Trophoblast cell (in vitro differentiated cells and primary cell): ENCODE measurements around the gene RAB30.
A peak's percentile ranks its signal among the peaks of the same experiment; 100 is the strongest.

Experiments
- DNase-seq, 2 donors: peaks; one replicate each; pipeline ENCODE4 v3.0.0-alpha.2; 2016
- H2AFZ ChIP-seq: 2 replicates; pipeline ENCODE4 v1.6.1; 2013; ENCODE audit warnings: low read length, moderate library complexity, mild to moderate bottlenecking; ENCODE audit not compliant: insufficient read depth, poor library complexity
- H2AK5ac ChIP-seq: 2 replicates; pipeline ENCODE4 v1.6.1; 2013; ENCODE audit warnings: mild to moderate bottlenecking, low read length
- H2BK120ac ChIP-seq: 2 replicates; pipeline ENCODE4 v1.6.1; 2013; ENCODE audit warnings: low read length, mild to moderate bottlenecking, moderate library complexity; ENCODE audit not compliant: insufficient read depth, poor library complexity
- H2BK12ac ChIP-seq: 2 replicates; pipeline ENCODE4 v1.6.1; 2013; ENCODE audit warnings: mild to moderate bottlenecking, low read length, moderate library complexity
- H2BK5ac ChIP-seq: 2 replicates; pipeline ENCODE4 v1.6.1; 2013; ENCODE audit warnings: low read length, low read depth, moderate library complexity, mild to moderate bottlenecking; ENCODE audit not compliant: poor library complexity
- H3K14ac ChIP-seq: 2 replicates; pipeline ENCODE4 v1.6.1; 2013; ENCODE audit warnings: mild to moderate bottlenecking, low read length
- H3K18ac ChIP-seq: 2 replicates; pipeline ENCODE4 v1.6.1; 2013; ENCODE audit warnings: mild to moderate bottlenecking, low read length
- H3K23ac ChIP-seq: 2 replicates; pipeline ENCODE4 v1.6.1; 2013; ENCODE audit warnings: low read length
- H3K27ac ChIP-seq: 2 replicates; pipeline ENCODE4 v1.5.1; 2013; ENCODE audit warnings: low read depth, mild to moderate bottlenecking, inconsistent platforms, low read length, moderate library complexity
- H3K27me3 ChIP-seq: 2 replicates; pipeline ENCODE4 v1.6.1; 2013; ENCODE audit warnings: inconsistent platforms, mild to moderate bottlenecking, low read length, moderate library complexity; ENCODE audit not compliant: insufficient read depth
- H3K36me3 ChIP-seq, 2 experiments: 1 replicate in 1 of 2; 2 replicates in 1 of 2; pipeline ENCODE4 v1.6.1; 2013; ENCODE audit warnings: low read length in 2 of 2, mild to moderate bottlenecking in 2 of 2, moderate library complexity in 1 of 2; ENCODE audit not compliant: insufficient read depth in 2 of 2, control insufficient read depth in 1 of 2
- H3K4ac ChIP-seq: 2 replicates; pipeline ENCODE4 v1.6.1; 2013; ENCODE audit warnings: low read depth, mild to moderate bottlenecking, low read length, moderate library complexity
- H3K4me1 ChIP-seq, 2 experiments: 1 replicate in 1 of 2; 2 replicates in 1 of 2; pipeline ENCODE4 v1.6.1; 2013; ENCODE audit warnings: low read length in 2 of 2, mild to moderate bottlenecking in 2 of 2, moderate library complexity in 1 of 2; ENCODE audit not compliant: insufficient read depth in 2 of 2, control insufficient read depth in 1 of 2
- H3K4me2 ChIP-seq: 2 replicates; pipeline ENCODE4 v1.6.1; 2013; ENCODE audit warnings: inconsistent platforms, mild to moderate bottlenecking, low read length, moderate library complexity
- H3K4me3 ChIP-seq: 2 replicates; pipeline ENCODE4 v1.5.1; 2013; ENCODE audit warnings: mild to moderate bottlenecking, low read depth, low read length, inconsistent platforms
- H3K79me1 ChIP-seq: one replicate; pipeline ENCODE4 v1.6.1; 2013; ENCODE audit warnings: low read length
- H3K79me2 ChIP-seq: 2 replicates; pipeline ENCODE4 v1.6.1; 2013; ENCODE audit warnings: low read length, mild to moderate bottlenecking; ENCODE audit not compliant: control insufficient read depth, insufficient read depth, poor library complexity
- H3K9ac ChIP-seq: 2 replicates; pipeline ENCODE4 v1.6.1; 2013; ENCODE audit warnings: mild to moderate bottlenecking, low read length
- H3K9me3 ChIP-seq: 2 replicates; pipeline ENCODE4 v1.6.1; 2013; ENCODE audit warnings: low read depth, mild to moderate bottlenecking, control low read depth, inconsistent platforms, low read length; ENCODE audit not compliant: insufficient read depth
- H4K12ac ChIP-seq: 2 replicates; pipeline ENCODE4 v1.6.1; 2013; ENCODE audit warnings: low read depth, mild to moderate bottlenecking, low read length, moderate library complexity
- H4K8ac ChIP-seq: 2 replicates; pipeline ENCODE4 v1.6.1; 2013; ENCODE audit warnings: low read depth, mild to moderate bottlenecking, low read length, moderate library complexity
- H4K91ac ChIP-seq: one replicate; pipeline ENCODE4 v1.6.1; 2013; ENCODE audit warnings: low read depth, mild to moderate bottlenecking, low read length, moderate library complexity
- WGBS: extraction: QIAGEN DNeasy Blood & Tissue Kit; methylation state at CpG from one replicate; pipeline ENCODE4 v1.1.7; 2013; ENCODE audit warnings: missing lambda C conversion rate; ENCODE audit not compliant: insufficient read length, insufficient coverage; ENCODE audit errors: extremely low coverage; 5-methylcytosine and 5-hydroxymethylcytosine counted together

Gene RAB30

GRCh38 chr11:83078269-83078668 lies 6.6 kb upstream of the RAB30 start:
- Histone ChIP-seq H3K79me2 (no peaks in the 10 kb centered on the region), H3K4me2 (no peak overlapping the region), H3K4ac (no peak overlapping the region), H2AK5ac (no peak overlapping the region), H2BK5ac (no peak overlapping the region), H3K9me3 (no peaks in the 10 kb centered on the region), H2AFZ (no peak overlapping the region), H4K91ac (no peak overlapping the region), H3K4me1 (no peaks in the 10 kb centered on the region), H2BK120ac (no peak overlapping the region), H3K23ac (no peak overlapping the region), H3K18ac (no peak overlapping the region), H3K9ac (no peak overlapping the region), H3K14ac (no peak overlapping the region), H3K4me3 (no peak overlapping the region), H3K79me1 (no peaks in the 10 kb centered on the region), H4K12ac (no peak overlapping the region), H3K27ac (no peak overlapping the region), H3K36me3 (peaks cover 11 to 16% of the 10 kb centered on the region in 2 experiments), H3K27me3 (no peaks in the 10 kb centered on the region), H2BK12ac (no peak overlapping the region), H4K8ac (no peak overlapping the region)
- no CpG with 5 or more reads among the region's 1 CpG for WGBS
- no peak for DNase-seq

DNA sequence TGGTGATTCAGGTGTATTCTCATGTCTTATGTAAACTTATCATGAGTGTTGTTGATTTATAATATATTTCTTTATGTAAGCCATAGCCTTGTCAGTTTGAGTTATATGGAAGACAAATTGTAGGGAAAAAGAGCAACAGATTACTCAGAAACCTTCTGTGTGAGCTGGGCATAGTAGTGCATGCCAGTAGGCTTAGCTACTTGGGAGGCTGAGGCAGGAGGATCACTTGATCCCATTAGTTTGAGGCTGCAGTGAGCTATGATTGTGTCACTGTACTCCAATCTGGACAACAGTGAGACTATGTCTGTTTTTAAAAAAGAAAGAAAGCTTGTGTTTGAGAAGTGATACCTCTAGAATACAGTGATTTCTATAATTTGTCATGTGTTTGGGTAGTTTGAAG lies 2.2 kb upstream of the RAB30 start:
- Histone ChIP-seq H3K4me3 (no peak overlapping the region), H3K36me3 (peaks cover 8 to 13% of the 10 kb centered on the region in 2 experiments), H2BK5ac (no peak overlapping the region), H3K9me3 (no peaks in the 10 kb centered on the region), H4K91ac (no peak overlapping the region), H3K27me3 (no peaks in the 10 kb centered on the region), H3K23ac (no peak overlapping the region), H3K18ac (no peak overlapping the region), H2AFZ (no peak overlapping the region), H2BK12ac (no peak overlapping the region), H3K79me2 (peaks cover 11% of the 10 kb centered on the region), H3K4me2 (no peak overlapping the region), H2BK120ac (no peak overlapping the region), H3K9ac (no peak overlapping the region), H4K8ac (no peak overlapping the region), H3K79me1 (peaks cover 13% of the 10 kb centered on the region), H4K12ac (no peak overlapping the region), H3K14ac (no peak overlapping the region), H3K27ac (no peak overlapping the region), H3K4ac (no peak overlapping the region), H2AK5ac (no peak overlapping the region), H3K4me1 (peaks cover 4 to 9% of the 10 kb centered on the region in 2 experiments)
- no peak for DNase-seq

DNA sequence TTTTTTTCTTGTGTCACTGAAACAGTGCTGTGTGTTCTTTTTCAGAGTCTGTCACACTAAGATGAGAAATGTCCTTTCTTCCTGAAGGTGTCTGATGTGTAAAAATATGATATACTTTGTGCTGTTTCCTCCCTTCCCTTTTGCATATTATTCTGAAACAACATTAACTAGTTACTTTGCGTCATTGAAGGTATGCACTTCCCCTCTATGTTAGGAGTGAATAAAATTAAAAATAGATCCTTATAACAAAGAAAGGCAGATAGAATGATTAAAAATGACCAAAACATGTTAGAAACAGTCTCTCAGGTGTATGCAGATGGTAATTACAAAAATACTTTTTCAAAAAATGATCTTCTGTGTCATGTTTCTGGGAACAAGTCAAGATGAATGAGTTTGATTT lies 1.6 kb upstream of the RAB30 start:
- Histone ChIP-seq H3K4me3 (no peak overlapping the region), H3K4me2 (peak overlapping the region; percentile 71), H2BK5ac (no peak overlapping the region), H2AK5ac (no peak overlapping the region), H3K79me2 (peaks cover 11% of the 10 kb centered on the region), H3K27ac (no peak overlapping the region), H3K79me1 (peaks cover 13% of the 10 kb centered on the region), H3K23ac (no peak overlapping the region), H3K9me3 (no peaks in the 10 kb centered on the region), H3K18ac (no peak overlapping the region), H3K27me3 (no peaks in the 10 kb centered on the region), H2AFZ (no peak overlapping the region), H3K9ac (no peak overlapping the region), H4K8ac (no peak overlapping the region), H3K4ac (no peak overlapping the region), H3K4me1 (peaks cover 4 to 9% of the 10 kb centered on the region in 2 experiments), H3K14ac (no peak overlapping the region), H2BK12ac (no peak overlapping the region), H3K36me3 (peaks cover 8 to 13% of the 10 kb centered on the region in 2 experiments), H2BK120ac (no peak overlapping the region), H4K12ac (no peak overlapping the region), H4K91ac (no peak overlapping the region)
- WGBS: no CpG with 5 or more reads among the region's 1 CpG
- DNase-seq: no peak

DNA sequence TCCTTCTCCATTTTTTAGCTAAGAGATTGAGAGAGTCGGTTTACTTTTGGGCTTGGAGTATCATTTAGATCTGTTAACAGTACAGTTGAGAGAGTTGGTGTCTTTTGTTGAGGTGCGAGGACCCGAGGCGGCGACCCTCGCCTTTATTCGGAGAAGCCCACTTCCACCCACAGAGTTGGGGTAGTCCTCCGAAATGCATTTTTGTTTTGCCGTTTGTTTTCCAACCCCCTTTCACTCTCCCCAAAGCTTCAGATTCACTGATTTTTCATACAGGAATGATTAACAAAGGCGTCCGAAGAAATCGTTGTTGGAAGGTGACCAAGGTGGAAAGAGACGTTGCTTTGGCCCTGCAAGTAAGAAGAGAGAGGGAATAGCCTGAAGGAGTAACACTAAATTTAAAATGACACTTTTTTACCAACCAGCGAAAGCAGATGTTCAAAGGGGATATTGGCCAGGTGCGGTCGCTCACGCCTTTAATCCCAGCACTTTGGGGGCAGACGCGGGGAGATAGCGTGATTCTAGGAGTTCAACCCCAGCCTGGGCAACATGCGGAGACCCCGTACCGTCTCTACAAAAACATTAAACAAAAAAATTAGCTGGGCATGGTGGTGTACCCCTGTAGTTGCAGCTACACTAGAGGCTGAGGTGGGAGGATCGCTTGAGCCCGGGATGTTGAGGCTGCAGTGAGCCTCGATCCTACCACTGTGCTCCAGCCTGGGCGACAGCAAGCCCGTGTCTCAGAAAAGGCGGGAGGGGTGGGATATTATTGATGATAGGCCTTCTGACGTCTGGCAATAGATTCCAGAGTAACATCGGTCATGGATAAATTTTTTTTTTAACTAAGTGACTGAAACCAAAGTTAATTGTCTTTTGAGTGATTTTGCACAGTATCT lies 899 bp upstream of the RAB30 start:
- Histone ChIP-seq H3K79me1 (peaks cover 13% of the 10 kb centered on the region), H3K9ac (peak overlapping the region; percentile 98), H3K79me2 (peaks cover 11% of the 10 kb centered on the region), H3K36me3 (peaks cover 8 to 13% of the 10 kb centered on the region in 2 experiments), H2BK5ac (peak overlapping the region; percentile 81), H2BK120ac (peak overlapping the region; percentile 89), H4K12ac (peak overlapping the region; percentile 94), H3K9me3 (no peaks in the 10 kb centered on the region), H2AK5ac (peak overlapping the region; percentile 94), H3K4me3 (peak overlapping the region; percentile 98), H3K18ac (peak overlapping the region; percentile 95), H3K27me3 (no peaks in the 10 kb centered on the region), H3K23ac (no peak overlapping the region), H3K4me1 (peaks cover 4 to 9% of the 10 kb centered on the region in 2 experiments), H3K27ac (peak overlapping the region; percentile 75), H2BK12ac (peak overlapping the region; percentile 6), H2AFZ (peak overlapping the region; percentile 74), H3K4ac (peak overlapping the region; percentile 90), H4K8ac (peak overlapping the region; percentile 96), H3K14ac (peak overlapping the region; percentile 98), H4K91ac (peak overlapping the region; percentile 84), H3K4me2 (peak overlapping the region; percentile 71)
- no peak for DNase-seq
- no CpG with 5 or more reads among the region's 31 CpGs for WGBS
